Ovary (tissue), 3 donors: Measurements from ENCODE around the gene COL11A2.

Experiments
- CTCF ChIP-seq, 3 donors: fragments of 450-650 bp in 2 of 3; fragments of 200-600 bp in 1 of 3; IDR thresholded peaks; one replicate each; pipeline versions ENCODE4 v1.5.1 to v1.8.0; 2016 to 2022; ENCODE audit warnings: antibody characterized with exemption in 3 of 3, mild to moderate bottlenecking in 1 of 3
- EP300 ChIP-seq: sonication (generic); formaldehyde crosslinking; IDR thresholded peaks from one replicate; pipeline ENCODE4 v1.6.1; 2017; ENCODE audit warnings: antibody characterized with exemption
- donor health status: DM: no; HTN: no; CAD: no.

- no peak for TF ChIP-seq EP300
- no peak for TF ChIP-seq CTCF (IDR thresholded peaks at IDR 0.05)
These were observed 723 bp downstream of the COL11A2 start for GRCh38 chr6:33191383-33192104.
